ENCODE results near the gene YOD1.

Gene YOD1

DNA sequence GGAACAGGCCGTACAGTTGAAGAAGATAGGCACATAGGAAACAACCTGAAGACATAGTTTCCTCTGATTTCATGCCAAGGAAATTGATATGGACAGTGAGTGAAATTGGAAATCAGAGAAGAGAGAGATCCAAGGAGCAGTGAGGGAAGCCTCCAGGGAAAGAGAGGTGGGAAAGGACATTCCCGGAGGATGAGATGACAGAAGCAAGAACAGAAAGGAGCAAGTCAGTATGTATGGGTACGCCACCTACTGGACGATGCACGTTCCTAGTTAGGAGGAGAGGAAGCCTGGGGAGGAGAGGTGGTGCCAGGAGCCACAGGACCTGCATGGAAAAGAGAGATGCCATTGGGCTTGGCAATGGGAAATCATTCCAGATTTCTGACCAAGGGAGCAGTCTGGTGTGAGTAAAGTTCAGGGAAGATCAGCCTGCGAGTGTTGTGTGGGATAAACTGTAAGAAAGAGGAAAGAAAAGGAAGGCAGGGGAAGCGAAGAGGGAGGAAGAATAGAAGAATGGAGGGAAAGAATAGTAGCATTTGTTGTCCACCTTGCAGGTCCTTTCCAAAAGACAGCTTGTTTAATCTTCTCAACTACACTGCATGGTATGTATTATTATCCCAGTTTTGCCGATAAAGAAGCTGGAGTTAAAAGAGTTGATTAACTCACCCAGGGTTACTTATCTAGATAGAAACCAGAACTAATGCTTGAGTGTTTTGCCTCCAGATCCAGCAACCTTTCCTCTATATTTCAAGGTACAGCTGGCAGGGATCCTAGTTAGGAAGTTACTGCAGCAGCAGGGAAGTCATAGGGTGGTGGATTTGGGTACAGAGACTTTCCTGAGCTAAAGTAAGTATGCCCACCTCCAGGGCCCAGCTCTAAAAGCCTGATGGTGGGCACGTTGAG is 45.8 kb downstream of the YOD1 start:
- peak; percentile 61 for DNase-seq

DNA sequence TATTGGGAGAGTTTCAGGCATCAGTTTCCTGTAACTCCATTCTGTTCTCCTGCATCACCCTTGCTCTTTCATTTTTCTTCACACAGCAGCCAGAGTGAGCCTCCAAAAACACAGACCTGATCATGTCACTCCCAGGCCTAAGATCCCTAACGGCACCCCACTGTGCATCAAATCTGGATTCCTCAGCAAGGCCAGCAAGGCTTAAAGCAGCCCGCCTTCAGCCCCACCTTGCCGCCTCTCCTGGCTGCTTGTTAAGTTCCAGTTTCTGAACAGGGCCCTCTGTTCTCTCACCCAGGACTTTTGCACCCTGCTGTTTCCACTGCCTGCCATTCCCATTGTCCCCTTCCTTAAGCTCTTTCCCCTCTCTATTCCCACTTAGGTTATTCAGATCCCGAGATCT is 47.8 kb downstream of the YOD1 start:
- DNase-seq, result no peak

DNA sequence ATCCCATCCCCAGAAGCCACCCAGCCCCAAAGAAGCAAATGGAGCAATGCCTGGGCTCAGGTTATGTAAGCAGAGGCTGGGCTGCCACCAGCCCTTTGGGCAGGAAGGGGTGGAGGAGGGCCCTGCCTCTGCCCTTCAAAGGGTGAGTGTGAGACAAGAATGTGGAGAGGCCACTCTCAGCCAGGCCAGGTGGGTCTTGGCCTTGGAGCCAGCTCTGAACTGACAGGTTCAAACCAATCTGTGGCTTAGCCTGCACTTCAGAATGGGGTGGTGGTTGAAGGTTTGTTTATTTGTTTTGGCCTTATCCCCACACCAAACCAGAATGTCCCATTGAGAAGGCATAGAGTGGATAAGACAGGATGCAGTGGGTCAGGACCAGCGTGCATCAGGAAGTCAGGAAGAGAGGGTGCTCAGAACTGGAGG is 48.3 kb downstream of the YOD1 start:
- peak; percentile 67 for DNase-seq

- peak; percentile 41 for DNase-seq
These were observed 49.3 kb downstream of the YOD1 start for GRCh38 chr1:207001492-207002245.

GRCh38 chr1:207000651-207001291 is 50.2 kb downstream of the YOD1 start:
- DNase-seq, result no peak

GRCh38 chr1:206998816-206999215 is 52.2 kb downstream of the YOD1 start:
- DNase-seq, result no peak
